ENCODE results near the gene IQSEC1.
A peak's percentile ranks its signal among the peaks of the same experiment; 100 is the strongest.

IQSEC1 gene

GRCh38 chr3:12878141-12878574 is 195.1 kb downstream of the IQSEC1 start:
- TF ChIP-seq POLR2A (IDR thresholded peaks at IDR 0.05; ENCODE audit: low read depth, low read length) (no peak), TAF1 (IDR thresholded peaks at IDR 0.05; ENCODE audit: borderline replicate concordance, low read depth, low read length) (no peak), POLR2AphosphoS5 (IDR thresholded peaks at IDR 0.05; ENCODE audit: low read depth, low read length) (no peak)
- DNase-seq (ENCODE audit: insufficient read length) (no peak), FAIRE-seq (no peak)

- TF ChIP-seq POLR2A (IDR thresholded peaks at IDR 0.05; ENCODE audit: low read depth, low read length) (no peak), TAF1 (IDR thresholded peaks at IDR 0.05; ENCODE audit: borderline replicate concordance, low read depth, low read length) (no peak), POLR2AphosphoS5 (IDR thresholded peaks at IDR 0.05; ENCODE audit: low read depth, low read length) (no peak)
- FAIRE-seq (no peak), DNase-seq (ENCODE audit: insufficient read length) (no peak)
Measured at GRCh38 chr3:12877040-12877439, 196.2 kb downstream of the IQSEC1 start.

- DNase-seq (ENCODE audit: insufficient read length): no peak
- no peak for FAIRE-seq
- no peak for TF ChIP-seq POLR2A (IDR thresholded peaks at IDR 0.05; ENCODE audit: low read depth, low read length)
- no peak for TF ChIP-seq POLR2AphosphoS5 (IDR thresholded peaks at IDR 0.05; ENCODE audit: low read depth, low read length)
- TF ChIP-seq TAF1 (IDR thresholded peaks at IDR 0.05; ENCODE audit: borderline replicate concordance, low read depth, low read length): no peak
Measured at GRCh38 chr3:12875857-12876836, 197.1 kb downstream of the IQSEC1 start.

GRCh38 chr3:12871404-12871983 is 201.7 kb downstream of the IQSEC1 start:
- no peak for TF ChIP-seq POLR2AphosphoS5 (IDR thresholded peaks at IDR 0.05; ENCODE audit: low read depth, low read length)
- no peak for TF ChIP-seq POLR2A (IDR thresholded peaks at IDR 0.05; ENCODE audit: low read depth, low read length)
- no peak for TF ChIP-seq TAF1 (IDR thresholded peaks at IDR 0.05; ENCODE audit: borderline replicate concordance, low read depth, low read length)
- DNase-seq (ENCODE audit: insufficient read length) (no peak), FAIRE-seq (no peak)

GRCh38 chr3:12870942-12871341 is 202.3 kb downstream of the IQSEC1 start:
- DNase-seq (ENCODE audit: insufficient read length) (peak; percentile 54), FAIRE-seq (no peak)
- no peak for TF ChIP-seq POLR2A (IDR thresholded peaks at IDR 0.05; ENCODE audit: low read depth, low read length)
- no peak for TF ChIP-seq TAF1 (IDR thresholded peaks at IDR 0.05; ENCODE audit: borderline replicate concordance, low read depth, low read length)

GRCh38 chr3:12869035-12869621 is 204.1 kb downstream of the IQSEC1 start:
- FAIRE-seq: peak; percentile 66
- no peak for TF ChIP-seq POLR2A (IDR thresholded peaks at IDR 0.05; ENCODE audit: low read depth, low read length)
- no peak for TF ChIP-seq POLR2AphosphoS5 (IDR thresholded peaks at IDR 0.05; ENCODE audit: low read depth, low read length)
- TF ChIP-seq TAF1 (IDR thresholded peaks at IDR 0.05; ENCODE audit: borderline replicate concordance, low read depth, low read length): no peak
- DNase-seq (ENCODE audit: insufficient read length): peak; percentile 67

- FAIRE-seq (peak; percentile 93), DNase-seq (ENCODE audit: insufficient read length) (peak; percentile 54)
- no peak for TF ChIP-seq TAF1 (IDR thresholded peaks at IDR 0.05; ENCODE audit: borderline replicate concordance, low read depth, low read length)
- no peak for TF ChIP-seq POLR2AphosphoS5 (IDR thresholded peaks at IDR 0.05; ENCODE audit: low read depth, low read length)
- no peak for TF ChIP-seq POLR2A (IDR thresholded peaks at IDR 0.05; ENCODE audit: low read depth, low read length)
Measured at GRCh38 chr3:12868039-12869034, 204.9 kb downstream of the IQSEC1 start.

- TF ChIP-seq POLR2A (IDR thresholded peaks at IDR 0.05; ENCODE audit: low read depth, low read length): no peak
- TF ChIP-seq TAF1 (IDR thresholded peaks at IDR 0.05; ENCODE audit: borderline replicate concordance, low read depth, low read length): no peak
- no peak for TF ChIP-seq POLR2AphosphoS5 (IDR thresholded peaks at IDR 0.05; ENCODE audit: low read depth, low read length)
- no peak for DNase-seq (ENCODE audit: insufficient read length)
- FAIRE-seq: no peak
Measured at GRCh38 chr3:12866836-12867235, 206.4 kb downstream of the IQSEC1 start.

- TF ChIP-seq TAF1 (IDR thresholded peaks at IDR 0.05; ENCODE audit: borderline replicate concordance, low read depth, low read length) (no peak), POLR2A (IDR thresholded peaks at IDR 0.05; ENCODE audit: low read depth, low read length) (no peak), POLR2AphosphoS5 (IDR thresholded peaks at IDR 0.05; ENCODE audit: low read depth, low read length) (no peak)
- DNase-seq (ENCODE audit: insufficient read length): no peak
- no peak for FAIRE-seq
Measured at GRCh38 chr3:12865271-12865670, 208.0 kb downstream of the IQSEC1 start.

GRCh38 chr3:12862387-12862786 is 210.8 kb downstream of the IQSEC1 start:
- no peak for FAIRE-seq
- TF ChIP-seq POLR2AphosphoS5 (IDR thresholded peaks at IDR 0.05; ENCODE audit: low read depth, low read length) (no peak), POLR2A (IDR thresholded peaks at IDR 0.05; ENCODE audit: low read depth, low read length) (no peak), TAF1 (IDR thresholded peaks at IDR 0.05; ENCODE audit: borderline replicate concordance, low read depth, low read length) (no peak)
- DNase-seq (ENCODE audit: insufficient read length): no peak

Measured in GM12892 (cell line).